Frontal cortex (tissue), 4 donors: ENCODE results near the gene PLEK. TPM values are rescaled to one million over a fixed set of nuclear protein-coding genes. Genes with fewer than 3 reads are reported as not detected.
"Not testable (repeated sequence)": the region's sequence is repeated elsewhere in the genome, so short reads cannot be mapped to it uniquely, and the experiment has no call there.

Source experiments
- DNase-seq, 2 donors: peaks; one replicate each; pipeline ENCODE4 v3.0.0; 2012; ENCODE audit warnings: low spot score in 2 of 2
- FAIRE-seq: peaks from 2 replicates; lab custom pipeline; 2012; peaks lifted over from hg19 to GRCh38; lab: Jason Lieb, UNC
- total RNA-seq: library from RNA; depleted of rRNA; stranded (reverse); fragments of >200 nt; gene quantifications from one replicate; pipeline ENCODE4 v1.2.3, GENCODE V29; 2014
- donor health status: control.
- donor health status: control.
- donor health status: control.

PLEK gene
- total RNA-seq, 1 donor from 2014 or later, result 1.6 TPM

DNA sequence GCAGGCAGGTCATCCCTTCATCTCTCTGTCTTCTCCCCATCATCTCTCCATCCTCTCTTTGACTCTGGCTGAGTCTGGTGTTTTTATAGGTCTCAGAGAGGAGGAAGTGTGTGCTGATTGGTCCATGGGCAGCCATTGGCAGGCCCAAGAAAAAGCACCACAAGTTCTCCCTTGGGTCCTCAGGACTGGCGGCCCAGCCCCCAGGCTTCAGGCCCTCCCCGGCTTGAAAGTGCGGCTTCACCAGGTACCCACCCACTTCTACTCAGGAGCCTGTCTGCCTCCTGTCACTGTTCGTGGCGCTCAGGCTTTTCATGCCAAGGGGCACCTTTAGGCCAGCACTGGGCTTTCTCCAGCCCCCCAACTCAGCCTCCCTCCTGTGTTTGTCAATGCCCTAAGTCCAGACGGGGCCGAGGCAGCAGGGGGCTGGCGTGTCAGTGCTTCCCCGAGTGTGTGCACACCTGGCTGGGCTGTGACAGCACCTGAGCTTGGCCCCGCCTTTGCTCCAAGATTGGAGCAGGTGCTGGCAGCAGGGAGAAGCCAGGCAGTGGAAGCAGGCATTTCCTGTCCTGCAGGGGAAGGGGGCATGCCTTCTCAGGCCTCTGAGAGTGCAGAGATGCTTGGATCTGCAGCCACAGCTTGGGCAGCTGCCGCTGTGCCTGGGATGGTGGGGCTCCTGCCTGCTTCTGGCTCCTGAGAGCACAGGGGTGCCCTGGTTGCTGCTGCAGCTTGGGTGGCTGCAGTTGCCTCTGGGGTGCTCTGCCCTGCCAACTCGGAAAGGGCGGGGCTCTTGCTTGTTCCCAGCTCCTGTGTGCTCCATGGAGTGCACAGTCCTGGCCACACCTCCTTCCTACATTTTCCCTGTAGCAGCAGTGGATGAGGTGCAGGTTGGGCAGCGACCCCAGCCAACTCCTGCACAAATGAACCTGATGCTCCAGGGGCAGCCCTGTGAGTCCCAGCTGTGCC lies 67.9 kb downstream of the PLEK start:
- FAIRE-seq (no peak), DNase-seq (no peak)

DNA sequence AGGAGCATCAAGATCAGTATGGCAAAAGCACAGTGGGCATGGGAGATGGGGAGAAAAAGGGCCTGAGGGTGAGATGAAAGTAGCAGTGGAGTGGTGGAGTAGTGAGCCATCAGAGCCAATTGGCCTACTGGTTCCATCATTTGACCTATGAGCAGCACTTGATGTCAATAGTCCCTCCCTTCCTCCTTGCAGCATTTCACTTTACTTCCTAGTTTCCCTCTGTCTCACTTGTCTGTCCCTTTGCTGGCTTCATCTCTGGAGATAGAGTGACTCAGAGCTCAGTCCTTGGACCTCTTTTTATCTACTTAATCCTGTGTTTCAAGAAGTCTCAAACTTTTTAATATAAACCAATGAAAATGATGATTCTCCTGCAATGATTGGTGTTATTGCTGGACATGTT lies 69.9 kb downstream of the PLEK start:
- DNase-seq (no peak), FAIRE-seq (no peak)

DNA sequence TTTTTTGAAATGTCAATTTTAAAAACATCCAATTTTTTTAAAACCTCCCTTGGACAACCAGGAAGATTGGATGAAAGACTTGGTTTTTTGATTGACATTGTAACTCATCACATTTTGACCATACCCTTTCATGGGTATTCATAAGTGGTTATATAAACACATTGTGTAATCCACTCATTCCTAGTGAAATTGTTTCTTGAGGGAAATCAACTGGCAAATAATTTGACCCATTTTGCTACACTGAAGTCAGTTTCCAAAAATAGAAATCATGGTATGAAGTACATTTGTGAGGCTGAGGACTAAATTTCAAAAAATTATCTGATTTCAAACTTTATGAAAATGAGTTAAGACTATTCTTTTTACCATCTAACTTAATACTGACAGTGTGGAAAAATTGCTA lies 70.5 kb downstream of the PLEK start:
- no peak for FAIRE-seq
- DNase-seq, result no peak

DNA sequence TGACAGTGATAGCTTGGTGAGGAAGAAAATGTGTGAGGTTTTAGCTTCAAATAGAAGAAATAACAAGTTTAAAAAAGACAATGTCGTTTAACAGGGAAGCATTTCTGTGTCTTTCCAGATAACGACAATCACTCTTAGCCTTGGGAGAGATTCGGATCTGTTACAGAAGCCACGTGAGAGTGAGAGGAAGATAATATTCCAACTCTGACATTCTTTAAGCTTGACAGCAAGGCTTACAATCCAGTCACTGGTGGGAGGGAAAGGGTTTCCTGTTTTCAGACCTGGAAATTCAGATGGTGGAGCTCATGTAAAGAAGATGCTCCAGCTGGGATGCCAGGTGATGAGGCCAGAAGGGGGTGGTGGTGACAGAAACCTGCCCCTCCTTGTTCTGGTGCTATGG lies 71.2 kb downstream of the PLEK start:
- DNase-seq, result no peak
- no peak for FAIRE-seq

DNA sequence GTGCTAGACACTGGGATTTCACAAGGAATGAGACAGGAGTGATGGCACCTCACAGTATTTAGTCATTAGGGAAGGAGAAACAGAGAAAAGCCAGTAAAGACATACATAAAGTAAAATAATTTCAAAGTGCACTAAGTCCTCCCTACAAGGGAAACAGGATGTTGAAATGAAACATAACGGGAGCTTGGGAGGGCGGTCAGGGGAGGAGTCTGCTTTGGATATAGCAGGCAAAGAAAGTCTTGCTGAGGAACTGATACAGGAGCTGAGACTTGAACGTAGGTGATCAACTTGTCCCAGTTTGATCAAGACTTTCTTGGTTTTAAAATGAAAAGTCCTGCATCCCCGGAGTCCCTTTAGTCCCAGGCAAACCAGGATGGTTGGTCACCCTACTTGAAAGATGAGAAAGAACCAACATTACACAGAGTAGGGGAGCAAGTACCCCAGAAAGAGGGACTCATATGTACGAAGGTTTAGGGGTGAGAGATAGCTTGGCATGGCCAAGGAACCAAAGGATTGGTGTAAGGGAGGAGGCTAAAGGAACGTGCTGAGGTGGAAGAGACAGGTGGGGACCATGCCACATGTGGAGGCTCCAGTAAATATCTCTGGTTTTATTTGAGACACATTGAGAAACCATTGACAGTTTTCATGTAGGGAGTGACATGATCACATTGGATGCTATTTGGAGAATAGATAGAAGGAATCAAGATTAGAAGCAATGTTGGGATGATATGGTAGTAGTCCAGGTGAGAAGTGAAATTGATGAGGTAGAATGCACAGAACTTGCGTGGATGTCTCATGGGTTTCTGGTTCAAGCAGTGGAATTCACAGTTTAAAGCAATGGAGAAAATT lies 73.6 kb downstream of the PLEK start:
- no peak for DNase-seq
- no peak for FAIRE-seq

DNA sequence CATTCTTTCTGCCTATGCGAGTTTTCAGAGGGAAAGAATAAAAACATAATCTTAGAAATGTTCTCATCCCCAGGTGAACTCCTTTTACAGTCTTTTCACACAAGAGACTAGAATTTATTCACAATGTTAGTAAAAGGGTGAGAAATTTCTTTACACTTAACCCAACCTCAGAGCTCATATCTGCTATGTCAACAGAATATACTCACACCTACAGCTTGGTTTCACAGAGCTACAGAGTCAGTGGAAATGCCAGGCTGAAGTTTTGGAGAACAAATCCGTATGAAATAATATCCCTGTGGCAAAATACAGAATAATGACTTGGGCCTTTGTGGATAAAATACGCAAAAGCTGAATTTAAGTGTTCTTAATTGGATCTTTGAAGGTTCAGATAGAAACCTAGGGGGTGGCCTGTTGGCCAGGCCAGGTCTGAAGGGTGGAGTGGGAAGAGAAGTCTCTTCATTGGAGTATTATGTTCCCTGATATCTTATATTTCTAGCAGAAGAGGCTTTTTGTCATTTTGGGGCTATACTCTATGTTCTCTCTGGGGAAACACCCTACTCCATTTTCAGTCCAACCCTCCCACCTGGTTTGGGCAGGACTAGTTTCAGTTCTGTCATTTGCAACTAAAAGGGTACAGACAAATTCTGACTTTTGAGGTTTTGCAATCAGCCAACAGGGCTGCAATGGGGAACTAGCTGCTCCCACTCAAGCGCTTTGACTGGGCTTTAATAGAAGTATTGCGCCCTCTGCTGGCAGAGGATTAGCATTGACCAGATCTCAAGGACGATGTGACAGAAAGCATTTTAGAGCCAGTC lies 76.3 kb downstream of the PLEK start:
- no peak for FAIRE-seq

DNA sequence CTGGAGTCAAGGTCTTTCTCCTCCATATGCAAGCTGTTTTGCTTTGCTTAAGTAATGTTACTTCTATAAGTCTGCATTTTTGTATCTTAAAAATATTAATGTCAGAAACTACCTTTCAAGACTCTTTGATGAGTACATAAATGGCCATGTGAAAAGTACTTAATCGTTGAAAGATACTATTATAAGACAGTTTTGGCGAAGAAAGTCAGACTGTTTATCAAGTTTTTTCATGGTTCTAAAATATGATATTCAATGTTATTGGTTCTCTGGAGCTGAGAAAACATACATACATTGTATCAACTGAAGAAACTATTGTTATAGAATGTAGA lies 76.9 kb downstream of the PLEK start:
- no peak for DNase-seq

More for the DNA sequence above, 76.3 kb downstream of the PLEK start:
- DNase-seq, result peak; percentile 43 to 45

DNA sequence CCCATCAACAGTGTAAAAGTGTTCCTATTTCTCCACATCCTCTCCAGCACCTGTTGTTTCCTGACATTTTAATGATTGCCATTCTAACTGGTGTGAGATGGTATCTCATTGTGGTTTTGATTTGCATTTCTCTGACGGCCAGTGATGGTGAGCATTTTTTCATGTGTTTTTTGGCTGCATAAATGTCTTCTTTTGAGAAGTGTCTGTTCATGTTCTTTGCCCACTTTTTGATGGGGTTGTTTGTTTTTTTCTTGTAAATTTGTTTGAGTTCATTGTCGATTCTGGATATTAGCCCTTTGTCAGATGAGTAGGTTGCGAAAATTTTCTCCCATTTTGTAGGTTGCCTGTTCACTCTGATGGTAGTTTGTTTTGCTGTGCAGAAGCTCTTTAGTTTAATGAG lies 81.3 kb downstream of the PLEK start:
- DNase-seq, FAIRE-seq: not testable (repeated sequence)

More for the DNA sequence above, 76.9 kb downstream of the PLEK start:
- FAIRE-seq, result peak; percentile 24

Other genes with a start within 250 kb of the PLEK start
- gene PNO1, start 207.4 kb upstream of the PLEK start, total RNA-seq, result 10.6 TPM
- 59.9 TPM for gene PPP3R1, start 112.8 kb upstream of the PLEK start, total RNA-seq
- 73.8 TPM for gene CNRIP1, start 45.3 kb upstream of the PLEK start, total RNA-seq
- gene FBXO48, start 102.0 kb downstream of the PLEK start, total RNA-seq, result 0.82 TPM
- 11.8 TPM for gene APLF, start 102.3 kb downstream of the PLEK start, total RNA-seq